H1 (cell line): ENCODE measurements around the gene S1PR2. TPM values are rescaled to one million over a fixed set of nuclear protein-coding genes. Genes with fewer than 3 reads are reported as not detected.
A peak's percentile ranks its signal among the peaks of the same experiment; 100 is the strongest.

Experiments used
- CTCF ChIA-PET: fragments of 300-600 bp; sonication (Branson Sonifier 250); formaldehyde crosslinking; loops from one replicate; lab custom pipeline; 2021; ENCODE audit not compliant: partially characterized antibody; lab: Charles Lee
- POLR2A ChIA-PET: fragments of 300-600 bp; sonication (Branson Sonifier 250); formaldehyde crosslinking; loops from one replicate; lab custom pipeline; 2021; ENCODE audit warnings: inconsistent platforms; ENCODE audit not compliant: partially characterized antibody; lab: Charles Lee
- DNase-seq, 2 experiments: peaks; one replicate each; pipeline versions ENCODE4 v3.0.0 to v3.0.0-alpha.2; 2010 to 2022; ENCODE audit warnings: low spot score in 2 of 2, low read depth in 1 of 2, mixed read lengths in 1 of 2
- FAIRE-seq: peaks from 2 replicates; lab custom pipeline; 2011; peaks lifted over from hg19 to GRCh38; lab: Jason Lieb, UNC
- H2AFZ ChIP-seq: 2 replicates; pipeline ENCODE4 v1.8.1; 2012; ENCODE audit warnings: low read length, inconsistent platforms
- H2AK5ac ChIP-seq: 2 replicates; pipeline ENCODE4 v1.6.1; 2013; ENCODE audit warnings: low read depth, low read length
- H2BK120ac ChIP-seq: replicated peaks from 2 replicates; pipeline ENCODE3; 2013; ENCODE audit warnings: low read depth, low read length, inconsistent platforms
- H2BK12ac ChIP-seq: 2 replicates; pipeline ENCODE4 v1.6.1; 2013; ENCODE audit warnings: low read depth, low read length
- H2BK15ac ChIP-seq: 2 replicates; pipeline ENCODE4 v1.6.1; 2013; ENCODE audit warnings: low read length
- H2BK20ac ChIP-seq: 2 replicates; pipeline ENCODE4 v1.6.1; 2013; ENCODE audit warnings: low read length
- H2BK5ac ChIP-seq: 2 replicates; pipeline ENCODE4 v1.6.1; 2013; ENCODE audit warnings: low read depth, low read length
- H3K14ac ChIP-seq: 2 replicates; pipeline ENCODE4 v1.6.1; 2013; ENCODE audit warnings: inconsistent platforms; ENCODE audit not compliant: insufficient read length
- H3K18ac ChIP-seq: 2 replicates; pipeline ENCODE4 v1.6.1; 2013; ENCODE audit warnings: low read length; ENCODE audit errors: extremely low read depth
- H3K23ac ChIP-seq: 2 replicates; pipeline ENCODE4 v1.6.1; 2013; ENCODE audit warnings: inconsistent platforms; ENCODE audit not compliant: insufficient read length
- H3K23me2 ChIP-seq: 2 replicates; pipeline ENCODE4 v1.6.1; 2013; ENCODE audit warnings: low read depth, low read length
- H3K27ac ChIP-seq: 2 replicates; pipeline ENCODE4 v1.6.1; 2011; ENCODE audit warnings: low read depth, low read length, inconsistent platforms
- H3K27me3 ChIP-seq, 4 experiments: replicated peaks in 1 of 4; 1 replicate in 1 of 4; 2 replicates in 3 of 4; pipeline versions ENCODE4 v1.6.1 to v1.8.1; 2011 to 2013; ENCODE audit warnings: low read length in 3 of 4, mild to moderate bottlenecking in 3 of 4, inconsistent platforms in 2 of 4, mixed read lengths in 2 of 4, moderate library complexity in 1 of 4; ENCODE audit not compliant: control insufficient read depth in 3 of 4, insufficient read depth in 3 of 4; ENCODE audit errors: extremely low read depth in 1 of 4
- H3K36me3 ChIP-seq, 4 experiments: 2 replicates each; pipeline versions ENCODE4 v1.6.1 to v1.8.1; 2011 to 2013; ENCODE audit warnings: mild to moderate bottlenecking in 4 of 4, low read length in 3 of 4, moderate library complexity in 2 of 4, control low read depth in 1 of 4, inconsistent platforms in 1 of 4; ENCODE audit not compliant: insufficient read depth in 4 of 4, control insufficient read depth in 2 of 4
- H3K4ac ChIP-seq: replicated peaks from 2 replicates; pipeline ENCODE3; 2013; ENCODE audit warnings: low read length, low read depth, mixed read lengths, inconsistent platforms; ENCODE audit not compliant: insufficient read length
- H3K4me1 ChIP-seq, 4 experiments: replicated peaks in 1 of 4; 1 replicate in 1 of 4; 2 replicates in 3 of 4; pipeline versions ENCODE4 v1.6.1 to v1.8.1; 2011 to 2013; ENCODE audit warnings: low read length in 3 of 4, inconsistent platforms in 2 of 4, mixed read lengths in 1 of 4; ENCODE audit not compliant: insufficient read depth in 4 of 4, control insufficient read depth in 3 of 4
- H3K4me2 ChIP-seq, 2 experiments: 2 replicates each; pipeline versions ENCODE4 v1.6.1 to v1.8.1; 2011 to 2013; ENCODE audit warnings: low read depth in 2 of 2, low read length in 2 of 2, control low read depth in 1 of 2, inconsistent platforms in 1 of 2, mild to moderate bottlenecking in 1 of 2; ENCODE audit not compliant: insufficient read depth in 1 of 2
- H3K4me3 ChIP-seq, 4 experiments: fragments of 200-600, 300-600 bp in 1 of 4; sonication (generic), shearing (Covaris generic), sonication (Bioruptor Twin) in 1 of 4; 2 replicates each; pipeline versions ENCODE4 v1.5.1 to v1.8.1; 2011 to 2016; ENCODE audit warnings: low read length in 4 of 4, low read depth in 3 of 4, control low read depth in 2 of 4, inconsistent platforms in 2 of 4, mild to moderate bottlenecking in 2 of 4, mixed read lengths in 1 of 4, moderate library complexity in 1 of 4; ENCODE audit not compliant: insufficient read depth in 2 of 4; ENCODE audit errors: extremely low read depth in 1 of 4
- H3K56ac ChIP-seq: replicated peaks from 2 replicates; pipeline ENCODE3; 2013; ENCODE audit warnings: low read depth, mild to moderate bottlenecking, mixed read lengths, low read length, inconsistent platforms; ENCODE audit not compliant: insufficient read length
- H3K79me1 ChIP-seq: 2 replicates; pipeline ENCODE4 v1.6.1; 2013; ENCODE audit warnings: low read depth, low read length, control low read depth
- H3K79me2 ChIP-seq, 2 experiments: 2 replicates each; pipeline versions ENCODE4 v1.6.1 to v1.8.1; 2012 to 2013; ENCODE audit warnings: low read length in 2 of 2, mild to moderate bottlenecking in 2 of 2, inconsistent platforms in 1 of 2; ENCODE audit not compliant: insufficient read depth in 2 of 2, control insufficient read depth in 1 of 2
- H3K9ac ChIP-seq, 4 experiments: replicated peaks in 1 of 4; 1 replicate in 1 of 4; 2 replicates in 3 of 4; pipeline versions ENCODE4 v1.6.1 to v1.8.1; 2011 to 2013; ENCODE audit warnings: low read depth in 3 of 4, low read length in 3 of 4, control low read depth in 2 of 4, mild to moderate bottlenecking in 2 of 4, moderate library complexity in 2 of 4, inconsistent platforms in 1 of 4; ENCODE audit errors: extremely low read depth in 1 of 4
- H3K9me3 ChIP-seq, 2 experiments: 2 replicates each; pipeline versions ENCODE4 v1.6.1 to v1.8.1; 2012 to 2013; ENCODE audit warnings: mild to moderate bottlenecking in 2 of 2, moderate library complexity in 2 of 2, control low read depth in 1 of 2, inconsistent platforms in 1 of 2, low read depth in 1 of 2, low read length in 1 of 2, mixed read lengths in 1 of 2; ENCODE audit not compliant: insufficient read depth in 2 of 2
- H4K20me1 ChIP-seq, 2 experiments: replicated peaks in 1 of 2; 2 replicates each; pipeline versions ENCODE3 to v1.8.1; 2011 to 2013; ENCODE audit warnings: inconsistent platforms in 2 of 2, low read length in 2 of 2, mild to moderate bottlenecking in 1 of 2; ENCODE audit not compliant: insufficient read depth in 2 of 2, control insufficient read depth in 1 of 2
- H4K5ac ChIP-seq: 2 replicates; pipeline ENCODE4 v1.6.1; 2013; ENCODE audit warnings: low read length, low read depth, mixed read lengths, inconsistent platforms; ENCODE audit not compliant: insufficient read length
- H4K8ac ChIP-seq: 2 replicates; pipeline ENCODE4 v1.8.0; 2013; ENCODE audit warnings: mild to moderate bottlenecking, moderate library complexity, low read length, inconsistent platforms; ENCODE audit not compliant: insufficient read depth; ENCODE audit errors: extremely low read depth
- H4K91ac ChIP-seq: replicated peaks from 2 replicates; pipeline ENCODE3; 2013; ENCODE audit warnings: low read length, mixed read lengths, inconsistent platforms; ENCODE audit not compliant: insufficient read length
- BCL11A ChIP-seq, 2 experiments: IDR thresholded peaks; one replicate each; pipeline ENCODE4 v1.6.1; 2011; ENCODE audit warnings: low read depth in 2 of 2, low read length in 2 of 2, mild to moderate bottlenecking in 2 of 2
- FOSL1 ChIP-seq: IDR thresholded peaks from 2 replicates; pipeline ENCODE4 v1.6.1; 2011; ENCODE audit warnings: mild to moderate bottlenecking, low read depth, low read length, moderate library complexity; ENCODE audit not compliant: insufficient read depth
- GABPA ChIP-seq: IDR thresholded peaks from 2 replicates; pipeline ENCODE4 v1.6.1; 2011; ENCODE audit warnings: mild to moderate bottlenecking, low read length, moderate library complexity, borderline replicate concordance; ENCODE audit not compliant: insufficient read depth
- KDM4A ChIP-seq: IDR thresholded peaks from one replicate; pipeline ENCODE4 v1.7.1; 2012; ENCODE audit warnings: low read depth, mild to moderate bottlenecking, moderate library complexity, low read length, inconsistent platforms; ENCODE audit not compliant: severe bottlenecking
- NANOG ChIP-seq: IDR thresholded peaks from 2 replicates; pipeline ENCODE4 v1.6.1; 2011; ENCODE audit warnings: low read length, low read depth, mild to moderate bottlenecking, inconsistent platforms; ENCODE audit not compliant: insufficient read depth, poor library complexity, severe bottlenecking
- TCF12 ChIP-seq: IDR thresholded peaks from 2 replicates; pipeline ENCODE4 v1.6.1; 2011; ENCODE audit warnings: low read depth, mild to moderate bottlenecking, low read length
- ZNF274 ChIP-seq: IDR thresholded peaks from 2 replicates; pipeline ENCODE4 v1.7.0; 2012; ENCODE audit warnings: low read length, borderline replicate concordance; ENCODE audit errors: extremely low read depth
- WGBS, 2 experiments: shearing (Covaris generic) in 1 of 2; methylation state at CpG; one replicate each; pipeline versions ENCODE4 v1.1.6 to v1.1.7; 2013 to 2015; ENCODE audit warnings: low lambda C conversion rate in 2 of 2, mixed read lengths in 2 of 2, inconsistent platforms in 1 of 2, low coverage in 1 of 2, missing lambda C conversion rate in 1 of 2; ENCODE audit not compliant: insufficient replicate concordance in 2 of 2, insufficient coverage in 1 of 2, insufficient read length in 1 of 2; ENCODE audit errors: extremely low coverage in 1 of 2, missing lambda C conversion rate in 1 of 2; 5-methylcytosine and 5-hydroxymethylcytosine counted together
- polyA plus RNA-seq, 7 experiments: library from polyadenylated mRNA; depleted of rRNA in 3 of 7; stranded (reverse) in 5 of 7; unstranded in 2 of 7; fragments of >200 nt in 5 of 7; fragments of 200-250 nt in 2 of 7; gene quantifications; 1 replicate in 5 of 7; 2 replicates in 1 of 7; 4 replicates in 1 of 7; pipeline versions ENCODE4 v1.2.1 to v1.2.3, GENCODE V29; 2011 to 2013; ENCODE audit warnings: missing spikeins in 2 of 7, mixed read lengths in 2 of 7
- total RNA-seq: library from RNA; stranded (reverse); fragmentation: NEBNext Ultra II Directional; extraction: Animal tissue kit (Norgen Biotek cat#: 25700); gene quantifications from 2 replicates; pipeline ENCODE4 v1.2.1, GENCODE V29; 2021
- TF ChIP-seq, protein P1 (sequence below): IDR thresholded peaks from 2 replicates; pipeline ENCODE4 v1.6.1; 2011; ENCODE audit warnings: low read length, improper control_type of control experiment
- TF ChIP-seq, protein P2 (sequence below), 3 experiments: IDR thresholded peaks; 1 replicate in 2 of 3; 2 replicates in 1 of 3; pipeline versions ENCODE4 v1.5.1 to v1.6.1; 2011; ENCODE audit warnings: low read length in 3 of 3, mild to moderate bottlenecking in 3 of 3, inconsistent platforms in 2 of 3, low read depth in 1 of 3, moderate library complexity in 1 of 3; ENCODE audit not compliant: insufficient read depth in 1 of 3; ENCODE audit errors: control extremely low read depth in 1 of 3

Gene S1PR2
- total and polyA plus RNA-seq, 2 of the 8 experiments (the other 6 are each of a cell fraction or from before 2014, with no cell fraction given): 17.5 to 19.4 TPM

DNA sequence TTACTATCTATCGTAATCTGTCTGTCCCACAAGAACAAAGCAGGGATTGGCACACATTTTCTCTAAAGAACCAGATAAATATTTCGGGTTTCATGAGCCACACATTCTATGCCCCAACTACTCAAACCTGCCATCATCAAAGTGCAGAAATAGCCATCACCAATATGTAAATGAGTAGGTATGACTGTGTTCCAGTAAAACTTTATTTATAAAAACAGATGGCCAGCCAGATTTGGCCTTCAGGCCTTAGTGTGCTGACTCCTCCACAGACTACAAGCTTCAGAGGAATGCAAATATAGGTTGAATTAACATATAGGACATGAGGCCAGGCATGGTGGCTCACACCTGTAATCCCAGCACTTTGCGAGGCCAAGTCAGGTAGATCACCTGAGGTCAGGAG lies 27.4 kb downstream of the S1PR2 start:
- H2AK5ac ChIP-seq: no peak overlapping the region
- no peak for DNase-seq
- no peak overlapping the region for H3K27ac ChIP-seq
- no peak overlapping the region for H3K4me2 ChIP-seq
- no peak overlapping the region for H3K14ac ChIP-seq
- H4K8ac ChIP-seq: no peak overlapping the region
- no peaks in the 10 kb centered on the region for H3K36me3 ChIP-seq
- no peaks in the 10 kb centered on the region for H3K23me2 ChIP-seq
- H3K79me2 ChIP-seq: no peaks in the 10 kb centered on the region
- no peaks in the 10 kb centered on the region for H4K20me1 ChIP-seq
- H3K9me3 ChIP-seq: peaks cover 0 to 5% of the 10 kb centered on the region in 2 experiments; a peak in 1 of 4 replicates
- H3K18ac ChIP-seq: no peak overlapping the region
- H2BK12ac ChIP-seq: 0 out of 2 replicates have a peak overlapping the region, but pooled peaks have one; percentile 9
- no peak overlapping the region for H2AFZ ChIP-seq
- H2BK5ac ChIP-seq: no peak overlapping the region
- no peaks in the 10 kb centered on the region; the same call in 1 of the 2 replicates for H3K79me1 ChIP-seq
- H3K9ac ChIP-seq: no peak overlapping the region
- H3K4ac ChIP-seq: no peak overlapping the region
- no peak overlapping the region for H3K23ac ChIP-seq
- no peak overlapping the region for H2BK20ac ChIP-seq
- H2BK15ac ChIP-seq: no peak overlapping the region
- FAIRE-seq: no peak
- no peak overlapping the region for H3K4me3 ChIP-seq
- no peak overlapping the region for H2BK120ac ChIP-seq
- H3K27me3 ChIP-seq: no peaks in the 10 kb centered on the region
- peaks cover 0 to 3% (median 0%) of the 10 kb centered on the region in 4 experiments; a peak in 1 of 7 replicates for H3K4me1 ChIP-seq
- no peak overlapping the region for H4K91ac ChIP-seq
- H3K56ac ChIP-seq: no peak overlapping the region
- 92% methylated on average over 3 of the region's 3 CpGs; no CpG with 5 or more reads in 1 of the 2 experiments for WGBS, 2 experiments
- no peak overlapping the region for H4K5ac ChIP-seq
- ChIA-PET CTCF (interaction anchor here (2.3 to 7.9 kb wide), 2 partner anchors 24 to 46 kb away, joined by 9 to 59 read pairs; no protein-coding TSS in a partner anchor), POLR2A (interaction anchor here (1.1 kb wide), 1 partner anchor 21 kb away, joined by 3 read pairs; no protein-coding TSS in a partner anchor)
- TF ChIP-seq TCF12: no peak
- no peak for TF ChIP-seq KDM4A
- TF ChIP-seq ZNF274: no peak
- TF ChIP-seq NANOG: no peak
- TF ChIP-seq BCL11A (IDR thresholded peaks at IDR 0.05; ENCODE audit: low read depth in 2 of 2, low read length in 2 of 2): no peak
- no peak for TF ChIP-seq GABPA
- TF ChIP-seq, protein P1, sequence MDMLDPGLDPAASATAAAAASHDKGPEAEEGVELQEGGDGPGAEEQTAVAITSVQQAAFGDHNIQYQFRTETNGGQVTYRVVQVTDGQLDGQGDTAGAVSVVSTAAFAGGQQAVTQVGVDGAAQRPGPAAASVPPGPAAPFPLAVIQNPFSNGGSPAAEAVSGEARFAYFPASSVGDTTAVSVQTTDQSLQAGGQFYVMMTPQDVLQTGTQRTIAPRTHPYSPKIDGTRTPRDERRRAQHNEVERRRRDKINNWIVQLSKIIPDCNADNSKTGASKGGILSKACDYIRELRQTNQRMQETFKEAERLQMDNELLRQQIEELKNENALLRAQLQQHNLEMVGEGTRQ: no peak
- TF ChIP-seq, protein P2, sequence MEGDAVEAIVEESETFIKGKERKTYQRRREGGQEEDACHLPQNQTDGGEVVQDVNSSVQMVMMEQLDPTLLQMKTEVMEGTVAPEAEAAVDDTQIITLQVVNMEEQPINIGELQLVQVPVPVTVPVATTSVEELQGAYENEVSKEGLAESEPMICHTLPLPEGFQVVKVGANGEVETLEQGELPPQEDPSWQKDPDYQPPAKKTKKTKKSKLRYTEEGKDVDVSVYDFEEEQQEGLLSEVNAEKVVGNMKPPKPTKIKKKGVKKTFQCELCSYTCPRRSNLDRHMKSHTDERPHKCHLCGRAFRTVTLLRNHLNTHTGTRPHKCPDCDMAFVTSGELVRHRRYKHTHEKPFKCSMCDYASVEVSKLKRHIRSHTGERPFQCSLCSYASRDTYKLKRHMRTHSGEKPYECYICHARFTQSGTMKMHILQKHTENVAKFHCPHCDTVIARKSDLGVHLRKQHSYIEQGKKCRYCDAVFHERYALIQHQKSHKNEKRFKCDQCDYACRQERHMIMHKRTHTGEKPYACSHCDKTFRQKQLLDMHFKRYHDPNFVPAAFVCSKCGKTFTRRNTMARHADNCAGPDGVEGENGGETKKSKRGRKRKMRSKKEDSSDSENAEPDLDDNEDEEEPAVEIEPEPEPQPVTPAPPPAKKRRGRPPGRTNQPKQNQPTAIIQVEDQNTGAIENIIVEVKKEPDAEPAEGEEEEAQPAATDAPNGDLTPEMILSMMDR (IDR thresholded peaks at IDR 0.05; ENCODE audit: control extremely low read depth in 1 of 3, insufficient read depth in 1 of 3, low read depth in 1 of 3, low read length in 3 of 3): no peak
- no peak for TF ChIP-seq FOSL1
